K562 (cell line): ENCODE results near the gene LRMDA. TPM values are rescaled to one million over a fixed set of nuclear protein-coding genes. Genes with fewer than 3 reads are reported as not detected.

ENCODE experiments used
- ATAC-seq: fragments of 200-7000 bp; cut with Tn5 transposase; 3 replicates; pipeline ENCODE4 v1.9.1; 2020; ENCODE audit warnings: moderate library complexity
- BruUV-seq: library from RNA; stranded (reverse); fragments of 400-500 nt; replicated peaks from 2 replicates; lab custom pipeline; 2021; lab: Mats Ljungman, UMichigan
- CTCF ChIA-PET: fragments of 300-600 bp; formaldehyde crosslinking; extraction: SDS; loops from one replicate; lab custom pipeline; 2021; ENCODE audit warnings: low intra/inter-chr PET ratio; lab: Yijun Ruan, JAX
- POLR2A ChIA-PET: fragments of 300-600, 350-650 bp; sonication (Branson Sonifier 250); formaldehyde crosslinking; extraction: SDS; loops from one replicate; lab custom pipeline; 2021; ENCODE audit warnings: antibody characterized with exemption, inconsistent platforms; lab: Yijun Ruan, JAX
- DNase-seq, 4 experiments: peaks; one replicate each; pipeline versions ENCODE4 v3.0.0 to v3.0.0-alpha.2; 2011 to 2018; ENCODE audit warnings: low spot score in 3 of 4, mixed read lengths in 3 of 4; ENCODE audit errors: extremely low read depth in 1 of 4
- FAIRE-seq: peaks from 2 replicates; lab custom pipeline; 2011; peaks lifted over from hg19 to GRCh38; lab: Jason Lieb, UNC
- H2AFZ ChIP-seq: 2 replicates; pipeline ENCODE4 v1.6.0; 2011; ENCODE audit warnings: low read depth, low read length, control low read depth, inconsistent platforms
- H3K27ac ChIP-seq: fragments of 200-600 bp; 3 replicates; pipeline ENCODE4 v1.8.0; 2011; ENCODE audit warnings: low read depth, mild to moderate bottlenecking, control low read depth, inconsistent platforms, low read length, moderate library complexity, mixed read lengths; ENCODE audit errors: extremely low read depth
- H3K27me3 ChIP-seq, 2 experiments: fragments of 300-600 bp in 1 of 2; 2 replicates in 1 of 2; 3 replicates in 1 of 2; pipeline versions ENCODE4 v1.6.0 to v1.8.0; 2011; ENCODE audit warnings: inconsistent platforms in 2 of 2, low read length in 2 of 2, mild to moderate bottlenecking in 1 of 2, mixed read lengths in 1 of 2, moderate library complexity in 1 of 2; ENCODE audit not compliant: control insufficient read depth in 2 of 2, insufficient read depth in 2 of 2
- H3K36me3 ChIP-seq: fragments of 300-600 bp; 3 replicates; pipeline ENCODE4 v1.8.0; 2011; ENCODE audit warnings: mild to moderate bottlenecking, low read length, inconsistent platforms; ENCODE audit not compliant: control insufficient read depth, insufficient read depth
- H3K4me1 ChIP-seq, 2 experiments: fragments of 200-600 bp in 1 of 2; replicated peaks in 1 of 2; 2 replicates in 1 of 2; 3 replicates in 1 of 2; pipeline versions ENCODE4 v1.5.1 to v1.8.0; 2011; ENCODE audit warnings: inconsistent platforms in 2 of 2, low read length in 2 of 2, mild to moderate bottlenecking in 1 of 2, mixed read lengths in 1 of 2, moderate library complexity in 1 of 2; ENCODE audit not compliant: control insufficient read depth in 2 of 2, insufficient read depth in 2 of 2
- H3K4me2 ChIP-seq: 2 replicates; pipeline ENCODE4 v1.6.1; 2011; ENCODE audit warnings: low read length, control low read depth, inconsistent platforms, mixed read lengths; ENCODE audit not compliant: insufficient read depth
- H3K4me3 ChIP-seq: fragments of 200-600 bp; sonication (generic), shearing (Covaris generic); 2 replicates; pipeline ENCODE4 v1.5.1; 2016; ENCODE audit warnings: control low read depth, inconsistent platforms
- H3K79me2 ChIP-seq: fragments of 200-600 bp; 3 replicates; pipeline ENCODE4 v1.8.0; 2011; ENCODE audit warnings: low read length, inconsistent platforms; ENCODE audit not compliant: control insufficient read depth, insufficient read depth
- H3K9ac ChIP-seq, 2 experiments: 2 replicates each; pipeline versions ENCODE4 v1.6.0 to v1.6.1; 2011; ENCODE audit warnings: low read depth in 2 of 2, low read length in 2 of 2, control low read depth in 1 of 2, inconsistent platforms in 1 of 2, mild to moderate bottlenecking in 1 of 2, mixed read lengths in 1 of 2; ENCODE audit not compliant: insufficient read depth in 1 of 2
- H3K9me1 ChIP-seq: one replicate; pipeline ENCODE4 v1.6.0; 2011; ENCODE audit warnings: inconsistent platforms, mild to moderate bottlenecking, low read length, moderate library complexity; ENCODE audit not compliant: control insufficient read depth, insufficient read depth
- H3K9me3 ChIP-seq: replicated peaks from 2 replicates; pipeline ENCODE4 v1.5.1; 2011; ENCODE audit warnings: low read depth, low read length, inconsistent platforms; ENCODE audit not compliant: control insufficient read depth, insufficient read depth
- H4K20me1 ChIP-seq: replicated peaks from 2 replicates; pipeline ENCODE4 v1.6.1; 2011; ENCODE audit warnings: low read length, inconsistent platforms, mixed read lengths; ENCODE audit not compliant: control insufficient read depth, insufficient read depth
- ATF1 ChIP-seq, 2 experiments: fragments of 450-650 bp in 1 of 2; IDR thresholded peaks; 2 replicates each; pipeline ENCODE4 v1.6.1; 2016; ENCODE audit warnings: missing compliant biosample characterization in 1 of 2, missing genetic modification characterization in 1 of 2
- CBX5 ChIP-seq: IDR thresholded peaks from 2 replicates; pipeline ENCODE4 v1.6.1; 2014; ENCODE audit warnings: low read depth, borderline replicate concordance
- DMBX1 ChIP-seq: fragments of 250-450 bp; sonication (Bioruptor Pico); IDR thresholded peaks from 2 replicates; pipeline ENCODE4 v1.8.0; 2022; ENCODE audit warnings: inconsistent platforms, mild to moderate bottlenecking, moderate library complexity, borderline replicate concordance
- DNMT1 ChIP-seq: fragments of 450-650 bp; IDR thresholded peaks from 2 replicates; pipeline ENCODE4 v1.6.1; 2016; ENCODE audit warnings: antibody characterized with exemption, mild to moderate bottlenecking
- ETS2 ChIP-seq: IDR thresholded peaks from 2 replicates; pipeline ENCODE4 v1.6.1; 2016; ENCODE audit warnings: borderline replicate concordance, missing genetic modification characterization, mild to moderate bottlenecking, moderate library complexity, missing compliant biosample characterization; ENCODE audit not compliant: poor library complexity, severe bottlenecking
- GTF2F1 ChIP-seq: IDR thresholded peaks from 2 replicates; pipeline ENCODE4 v1.6.1; 2011; ENCODE audit warnings: low read depth, low read length, improper control_type of control experiment
- HIVEP1 ChIP-seq: fragments of 250-450 bp; sonication (Bioruptor Pico); IDR thresholded peaks from 2 replicates; pipeline ENCODE4 v1.4.0; 2020; ENCODE audit warnings: mild to moderate bottlenecking
- POLR2AphosphoS2 ChIP-seq: IDR thresholded peaks from 2 replicates; pipeline ENCODE4 v1.6.1; 2012; ENCODE audit warnings: low read length, improper control_type of control experiment
- TCF7L2 ChIP-seq: fragments of 150-350 bp; IDR thresholded peaks from 2 replicates; pipeline ENCODE4 v1.6.1; 2016; ENCODE audit warnings: low read depth, mild to moderate bottlenecking, low read length, moderate library complexity
- WGBS: fragments of 100-300 bp; shearing (Covaris generic); methylation state at CpG from one replicate; pipeline ENCODE4 v1.1.6; 2016; ENCODE audit warnings: low coverage, mixed read lengths; ENCODE audit not compliant: insufficient coverage; ENCODE audit errors: missing lambda C conversion rate; 5-methylcytosine and 5-hydroxymethylcytosine counted together
- in situ Hi-C: fragments of 300-500 bp; cut with MboI; formaldehyde crosslinking; loops from 4 replicates; pipeline ENCODE4 v1.15.0; 2018; ENCODE audit warnings: inconsistent platforms, mixed read lengths
- intact Hi-C: fragments of 100-400 bp; cut with micrococcal nuclease; formaldehyde crosslinking; loops from 2 replicates; pipeline ENCODE4 v1.14.2; 2022
- polyA plus RNA-seq, 8 experiments: library from polyadenylated mRNA; depleted of rRNA in 4 of 8; stranded (reverse) in 5 of 8; unstranded in 3 of 8; fragments of >200 nt; fragmentation: Nextera tagmentation in 2 of 8; fragmentation: Illumina TruSeq in 1 of 8; extraction: Ambion mirVana in 2 of 8; extraction: Trizol in 1 of 8; gene quantifications; 2 replicates each; pipeline versions ENCODE4 v1.2.1 to v1.2.3, GENCODE V29; 2011 to 2014; ENCODE audit warnings: inconsistent platforms in 1 of 8, missing spikeins in 1 of 8
- total RNA-seq, 7 experiments: library from RNA; depleted of rRNA in 6 of 7; stranded (reverse); fragments of >200 nt in 6 of 7; fragmentation: Illumina TruSeq in 2 of 7; extraction: Trizol in 2 of 7; gene quantifications; 2 replicates each; pipeline versions ENCODE4 v1.2.1 to v1.2.3, GENCODE V29; 2011 to 2021; ENCODE audit warnings: low replicate concordance in 1 of 7

Gene LRMDA
- total and polyA plus RNA-seq, 9 of the 15 experiments (the other 6 are each of a cell fraction or from before 2014, with no cell fraction given) = 0.25 TPM; not detected in 8

GRCh38 chr10:76543655-76544054 is 1112.2 kb downstream of the LRMDA start:
- ATAC-seq = no peak
- Histone ChIP-seq H4K20me1 (no peaks in the 10 kb centered on the region), H3K9me1 (no peaks in the 10 kb centered on the region), H3K4me3 (no peak overlapping the region), H3K36me3 (no peaks in the 10 kb centered on the region), H3K79me2 (no peaks in the 10 kb centered on the region), H3K4me2 (no peak overlapping the region), H3K27me3 (no peaks in the 10 kb centered on the region), H3K4me1 (no peaks in the 10 kb centered on the region), H2AFZ (no peak overlapping the region), H3K9ac (no peak overlapping the region), H3K27ac (no peak overlapping the region), H3K9me3 (no peaks in the 10 kb centered on the region)
- DNase-seq = no peak
- TF ChIP-seq GTF2F1 = no peak
- no peak for TF ChIP-seq DMBX1
- TF ChIP-seq DNMT1 = no peak
- TF ChIP-seq ETS2 (tag) = no peak
- TF ChIP-seq ATF1 (CRISPR knock-in tag; IDR thresholded peaks at IDR 0.05) = no peak
- no peak for TF ChIP-seq ATF1 (tag; IDR thresholded peaks at IDR 0.05)
- TF ChIP-seq HIVEP1 (CRISPR knock-in tag) = no peak
- no peak for TF ChIP-seq TCF7L2
- TF ChIP-seq CBX5 = no peak
- TF ChIP-seq POLR2AphosphoS2 = no peak
- WGBS = 0% methylated on average over 4 of the region's 4 CpGs
- no TSS peak for BruUV-seq
- intact Hi-C loops = loop anchor here (10.0 kb wide), 2 partner anchors 441 to 1149 kb away; no protein-coding TSS in a partner anchor
- CTCF ChIA-PET = no interaction called here
- FAIRE-seq = no peak
- POLR2A ChIA-PET = no interaction called here
- in situ Hi-C loops = no loop called here
